Vagina (tissue), 2 donors: ENCODE results near the gene FAXDC2.

Experiments used
- CTCF ChIP-seq, 3 experiments: fragments of 450-650 bp in 2 of 3; fragments of 200-600 bp in 1 of 3; sonication (generic) in 1 of 3; IDR thresholded peaks; one replicate each; pipeline ENCODE4 v1.5.1; 2017 to 2019; ENCODE audit warnings: antibody characterized with exemption in 3 of 3, mild to moderate bottlenecking in 2 of 3, moderate library complexity in 2 of 3
- POLR2A ChIP-seq, 2 donors: fragments of 450-650 bp; IDR thresholded peaks; one replicate each; pipeline ENCODE4 v1.6.1; 2017; ENCODE audit warnings: antibody characterized with exemption in 2 of 2, mild to moderate bottlenecking in 2 of 2, moderate library complexity in 2 of 2
- POLR2AphosphoS5 ChIP-seq, 2 donors: sonication (generic); formaldehyde crosslinking; IDR thresholded peaks; one replicate each; pipeline ENCODE4 v1.9.0; 2017; ENCODE audit warnings: antibody characterized with exemption in 2 of 2, mild to moderate bottlenecking in 2 of 2, low read depth in 1 of 2; ENCODE audit not compliant: insufficient read depth in 1 of 2

- TF ChIP-seq CTCF (IDR thresholded peaks at IDR 0.05): no peak
- no peak for TF ChIP-seq POLR2AphosphoS5 (IDR thresholded peaks at IDR 0.05; ENCODE audit: insufficient read depth in 1 of 2, low read depth in 1 of 2)
- no peak for TF ChIP-seq POLR2A (IDR thresholded peaks at IDR 0.05)
These were observed 7.5 kb downstream of the FAXDC2 start for GRCh38 chr5:154842689-154843530.
